ENCODE data around the gene HEATR5B.
"Not testable (repeated sequence)": the region's sequence is repeated elsewhere in the genome, so short reads cannot be mapped to it uniquely, and the experiment has no call there.

DNA sequence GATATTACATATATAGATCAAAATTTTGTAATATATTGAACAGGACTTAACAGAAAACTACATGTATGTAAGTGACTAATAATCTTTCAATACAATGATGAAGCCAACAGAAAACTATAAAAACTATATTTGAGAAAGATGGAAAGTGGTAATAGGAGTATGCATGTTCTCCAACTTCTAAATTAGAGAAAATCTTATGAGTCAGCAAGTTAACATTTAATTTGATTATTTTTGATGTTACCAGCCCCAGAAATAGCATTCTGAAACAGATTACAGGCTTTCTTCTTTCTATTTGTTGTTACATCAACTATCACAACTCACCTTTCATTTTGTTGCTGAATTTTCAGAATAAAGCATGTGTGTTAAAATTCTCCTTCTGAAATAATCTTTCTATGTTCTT lies 147.6 kb downstream of the HEATR5B start:
- TF ChIP-seq, protein P1, sequence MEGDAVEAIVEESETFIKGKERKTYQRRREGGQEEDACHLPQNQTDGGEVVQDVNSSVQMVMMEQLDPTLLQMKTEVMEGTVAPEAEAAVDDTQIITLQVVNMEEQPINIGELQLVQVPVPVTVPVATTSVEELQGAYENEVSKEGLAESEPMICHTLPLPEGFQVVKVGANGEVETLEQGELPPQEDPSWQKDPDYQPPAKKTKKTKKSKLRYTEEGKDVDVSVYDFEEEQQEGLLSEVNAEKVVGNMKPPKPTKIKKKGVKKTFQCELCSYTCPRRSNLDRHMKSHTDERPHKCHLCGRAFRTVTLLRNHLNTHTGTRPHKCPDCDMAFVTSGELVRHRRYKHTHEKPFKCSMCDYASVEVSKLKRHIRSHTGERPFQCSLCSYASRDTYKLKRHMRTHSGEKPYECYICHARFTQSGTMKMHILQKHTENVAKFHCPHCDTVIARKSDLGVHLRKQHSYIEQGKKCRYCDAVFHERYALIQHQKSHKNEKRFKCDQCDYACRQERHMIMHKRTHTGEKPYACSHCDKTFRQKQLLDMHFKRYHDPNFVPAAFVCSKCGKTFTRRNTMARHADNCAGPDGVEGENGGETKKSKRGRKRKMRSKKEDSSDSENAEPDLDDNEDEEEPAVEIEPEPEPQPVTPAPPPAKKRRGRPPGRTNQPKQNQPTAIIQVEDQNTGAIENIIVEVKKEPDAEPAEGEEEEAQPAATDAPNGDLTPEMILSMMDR (IDR thresholded peaks at IDR 0.05) = not testable (repeated sequence)
- not testable (repeated sequence) for TF ChIP-seq POLR2A (IDR thresholded peaks at IDR 0.05)
